AG08395 (cell line): ENCODE data around the gene ARFGAP1.

Experiments used
- DNase-seq: peaks from one replicate; pipeline ENCODE4 v3.0.0; 2012; ENCODE audit warnings: mixed read lengths, low spot score

The ARFGAP1 gene

DNA sequence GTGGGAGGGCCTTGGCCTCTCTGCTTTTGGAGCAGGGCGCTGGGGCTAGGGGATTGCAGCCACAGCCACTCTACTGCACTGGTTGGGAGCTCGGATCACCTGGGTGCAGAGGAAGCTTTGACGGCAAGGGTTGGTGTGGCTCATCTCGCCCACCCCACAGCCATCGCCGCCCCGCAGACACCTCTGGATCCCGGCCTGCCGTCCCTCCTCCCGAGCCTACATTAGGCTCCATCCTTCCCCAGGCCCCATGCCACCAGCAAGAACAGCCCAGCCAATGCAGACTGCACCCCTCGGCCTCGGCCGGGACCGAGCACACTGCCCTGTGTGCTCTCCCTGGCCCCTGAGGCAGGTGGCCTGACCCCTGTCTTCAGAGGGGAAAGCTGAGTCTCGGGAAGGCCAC, 12.1 kb upstream of the ARFGAP1 start:
- no peak for DNase-seq

DNA sequence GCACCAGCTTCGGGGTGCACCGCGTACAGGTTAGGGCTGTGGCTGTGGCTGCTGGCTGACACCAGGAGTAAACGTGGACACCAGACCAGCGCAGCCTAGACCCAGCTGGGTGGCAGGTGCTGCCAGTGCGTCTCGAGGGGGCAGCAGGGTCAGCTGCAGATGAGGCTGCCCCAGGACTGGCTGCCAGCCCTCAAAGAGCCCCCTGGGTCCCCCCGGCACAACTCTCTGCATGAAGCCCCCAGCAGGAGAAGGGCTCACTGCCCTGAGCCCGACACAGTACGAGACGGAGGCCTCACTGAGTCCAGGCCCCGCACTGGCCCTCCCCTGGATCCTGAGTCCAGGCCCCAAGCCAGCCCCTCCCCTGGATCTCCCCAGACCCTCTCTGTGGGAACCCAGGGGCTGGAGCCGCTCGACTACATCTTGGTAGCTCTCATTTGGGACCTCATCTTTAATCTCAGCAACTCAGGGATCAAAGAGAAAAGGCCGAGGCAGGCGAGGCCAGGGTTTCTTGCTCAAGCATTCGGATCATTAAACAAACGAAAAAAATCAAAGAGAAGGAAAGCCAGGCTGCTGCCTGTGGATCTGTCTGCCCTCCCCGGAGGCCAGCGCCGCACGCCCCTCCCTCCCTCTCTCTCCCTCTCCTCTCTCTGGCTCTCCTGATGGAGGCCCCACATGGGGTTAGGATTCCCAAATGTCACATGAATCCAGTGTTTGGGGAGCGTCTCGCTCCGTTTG, 11.4 kb upstream of the ARFGAP1 start:
- DNase-seq, result no peak

DNA sequence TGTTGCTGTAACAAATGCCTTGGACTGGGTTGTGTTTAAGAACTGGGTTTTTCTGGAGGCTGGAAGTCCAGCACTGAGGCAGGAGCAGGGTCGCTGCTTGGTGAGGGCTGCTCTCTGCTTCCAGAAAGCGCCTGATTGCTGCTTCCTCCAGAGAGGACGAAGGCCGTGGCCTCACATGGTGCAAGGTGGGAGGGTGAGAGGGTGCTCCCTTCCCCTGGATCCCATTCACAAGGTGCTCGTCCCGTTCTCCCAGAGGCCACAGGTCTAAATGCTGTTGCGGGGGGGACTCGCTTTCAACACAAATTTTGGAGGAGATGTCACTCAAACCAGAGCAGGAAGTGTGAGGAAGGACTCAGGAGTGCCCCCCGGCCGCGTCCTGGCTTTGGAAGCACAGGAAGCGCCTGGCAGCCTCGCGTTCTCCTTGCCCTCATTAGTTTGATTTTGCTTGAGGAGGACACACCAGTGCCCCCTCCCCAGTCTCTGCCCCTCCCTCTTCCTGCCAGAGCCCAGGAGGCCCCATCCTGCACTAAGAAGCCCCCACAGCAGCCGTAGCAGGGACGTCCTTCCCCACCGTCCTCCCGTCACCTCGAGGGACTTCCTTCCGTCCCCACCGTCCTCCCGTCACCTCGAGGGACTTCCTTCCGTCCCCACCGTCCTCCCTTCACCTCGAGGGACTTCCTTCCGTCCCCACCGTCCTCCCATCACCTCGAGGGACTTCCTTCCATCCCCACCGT, 10.7 kb upstream of the ARFGAP1 start:
- DNase-seq, result no peak

DNA sequence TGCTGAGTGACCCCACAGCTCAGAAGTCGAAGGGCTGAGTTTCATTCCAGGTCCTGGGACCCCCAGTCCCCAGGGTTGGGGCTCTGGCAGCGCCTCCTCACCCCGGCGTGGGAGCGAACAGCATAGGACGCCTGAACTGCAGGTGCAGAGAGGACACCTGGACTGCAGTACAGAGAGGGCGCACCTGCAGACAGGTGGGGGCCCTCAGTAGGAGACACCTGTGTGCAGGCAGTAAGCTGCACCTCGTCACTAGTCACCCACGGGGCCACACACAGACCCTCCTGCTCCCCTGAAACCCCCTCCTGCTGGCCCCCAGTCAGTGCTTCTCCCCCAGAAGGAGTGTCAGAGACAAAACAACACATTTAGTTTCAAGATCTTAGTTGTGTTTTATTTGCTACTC, 9.8 kb upstream of the ARFGAP1 start:
- DNase-seq, result no peak

DNA sequence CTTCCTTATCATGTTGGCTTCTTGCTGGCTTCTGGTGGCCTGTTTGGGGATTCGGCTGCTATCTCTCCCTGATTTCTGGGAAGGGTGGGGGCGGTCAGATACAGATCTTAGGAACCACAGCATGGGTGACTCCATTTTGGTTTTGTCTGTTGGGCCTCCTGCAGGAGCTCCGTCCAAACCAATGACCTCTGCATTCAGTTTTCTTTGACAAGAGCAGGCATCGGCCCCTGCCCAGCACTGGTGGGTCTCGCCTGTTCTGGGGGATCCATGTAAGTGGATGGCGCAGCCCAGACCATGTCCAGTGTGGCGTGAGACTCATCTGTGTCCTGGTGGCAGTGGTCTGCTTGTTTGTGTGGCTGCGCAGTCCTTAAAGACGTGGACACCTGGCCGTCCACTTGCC, 8.6 kb upstream of the ARFGAP1 start:
- DNase-seq, result no peak

DNA sequence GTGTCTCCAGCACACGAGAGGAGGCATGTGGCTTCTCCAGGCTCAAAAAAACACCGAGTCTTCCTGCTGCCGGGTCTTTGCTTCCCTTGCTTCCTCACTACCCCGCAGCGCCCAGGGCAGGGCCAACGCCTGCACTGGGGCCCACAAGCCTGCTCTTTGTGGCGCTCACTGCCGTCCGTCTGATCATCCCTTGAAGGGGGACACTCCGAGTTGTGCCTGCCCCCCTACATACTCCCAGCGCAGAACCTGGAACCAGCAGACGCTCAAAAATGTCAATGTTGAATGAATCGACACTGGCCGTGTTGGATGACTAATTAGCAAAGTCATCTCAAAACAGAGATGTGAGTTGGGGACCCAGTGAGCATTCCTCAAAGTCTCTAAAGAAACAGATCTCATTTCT, 8.1 kb upstream of the ARFGAP1 start:
- DNase-seq, result no peak

DNA sequence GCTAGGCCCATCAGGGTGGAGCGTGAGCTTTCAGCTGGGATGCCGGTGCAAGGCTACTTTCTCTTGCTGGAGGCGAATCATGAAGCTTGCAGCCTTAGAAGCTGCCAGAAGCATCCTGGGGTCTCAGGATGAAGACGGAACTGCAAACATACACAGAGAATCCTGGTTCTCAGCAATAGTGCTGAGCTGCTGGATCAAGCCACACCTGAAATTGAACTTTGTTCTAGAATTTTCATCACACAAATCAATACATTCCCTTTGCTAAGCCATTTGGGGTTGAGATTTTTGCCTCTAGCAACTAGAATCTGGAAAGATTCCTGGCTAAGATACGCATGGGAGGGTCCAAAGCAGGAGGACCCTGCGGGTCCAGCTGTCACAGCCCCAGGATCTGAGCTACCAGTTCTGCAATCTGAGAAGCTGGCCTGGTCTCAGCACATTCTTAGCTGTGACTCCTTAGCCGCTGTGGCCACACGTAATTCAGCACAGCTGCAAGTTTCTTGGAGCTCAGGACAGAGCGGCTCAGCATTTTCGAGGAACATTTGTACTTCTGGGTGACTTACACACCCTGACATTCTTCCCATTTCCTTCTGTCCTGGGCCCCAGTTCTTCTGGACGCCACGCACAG, 6.6 kb upstream of the ARFGAP1 start:
- DNase-seq, result peak; percentile 88

DNA sequence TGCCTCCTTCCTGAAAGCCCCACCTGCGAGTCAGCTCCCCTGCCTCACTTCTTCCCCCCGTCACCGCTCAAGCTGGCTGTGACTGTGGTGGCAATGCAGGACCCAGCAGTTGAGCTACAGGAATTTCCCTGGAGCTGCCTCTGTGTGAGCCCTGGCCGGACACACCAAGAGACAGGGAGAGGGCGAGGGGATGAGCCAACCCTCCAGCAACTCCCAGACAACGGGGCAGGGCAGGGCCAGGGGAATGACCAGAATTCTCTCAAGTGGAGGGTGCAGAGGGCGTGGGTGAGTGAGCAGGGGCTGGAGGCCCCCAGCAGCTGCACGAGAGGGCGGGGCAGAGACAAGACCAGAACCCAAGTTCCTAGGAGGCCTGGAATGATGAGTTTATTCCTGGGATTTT, 4.9 kb upstream of the ARFGAP1 start:
- DNase-seq, result no peak

DNA sequence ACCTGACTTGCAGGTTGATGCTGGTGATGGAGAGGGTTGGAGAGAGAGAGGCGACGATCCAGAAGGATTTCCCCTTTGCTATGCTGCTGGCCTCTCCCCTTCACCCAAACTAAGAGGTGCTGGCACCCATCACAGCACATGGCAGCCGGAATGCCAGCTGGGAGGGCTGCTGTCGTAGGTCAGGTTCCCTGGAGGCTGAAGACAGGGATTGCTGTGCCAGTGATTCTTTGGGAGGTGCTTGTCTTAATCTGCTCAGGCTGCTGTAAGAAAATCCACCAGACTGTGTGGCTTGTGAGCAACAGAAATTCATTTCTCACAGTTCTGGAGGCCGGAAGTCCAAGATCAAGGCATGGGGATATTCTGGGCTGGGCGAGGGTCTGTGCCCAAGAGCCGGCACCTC, 4.4 kb upstream of the ARFGAP1 start:
- no peak for DNase-seq

DNA sequence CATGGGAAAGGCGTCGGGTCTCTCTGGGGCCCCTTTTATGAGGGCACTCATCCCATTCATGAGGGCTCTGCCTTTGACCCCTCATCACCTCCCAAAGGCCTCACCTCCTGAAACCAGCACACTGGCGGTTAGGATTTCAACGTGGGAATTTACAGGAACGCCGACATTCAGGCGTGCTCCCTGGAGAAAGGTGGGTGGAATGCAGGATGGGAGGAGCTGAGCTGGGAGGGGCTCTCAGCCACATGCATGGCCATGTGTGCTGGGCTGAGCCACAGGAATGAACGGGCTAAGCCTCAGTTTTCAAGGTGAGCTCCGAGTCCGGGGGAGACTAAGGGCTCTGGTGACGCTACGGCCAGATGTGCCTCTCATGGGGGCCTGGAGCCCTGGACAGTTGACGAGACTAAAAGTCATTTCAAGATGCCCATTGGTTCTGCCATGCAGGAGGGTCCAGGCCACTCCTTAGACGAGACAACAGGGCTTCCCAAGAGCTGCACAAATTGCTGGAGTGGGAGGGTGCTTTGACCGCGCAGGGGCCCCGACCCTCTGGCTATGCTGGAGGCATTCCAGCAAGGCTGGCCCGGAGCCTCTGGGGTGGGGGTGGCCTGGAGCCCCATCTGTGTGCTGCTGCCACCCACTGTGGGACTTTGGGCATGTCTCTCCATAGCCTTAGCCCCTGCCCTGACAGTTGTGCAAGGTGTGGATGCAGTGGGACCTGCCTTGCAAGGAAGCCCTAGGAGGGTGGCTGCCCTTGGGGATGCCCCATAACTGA, 3.8 kb upstream of the ARFGAP1 start:
- no peak for DNase-seq

DNA sequence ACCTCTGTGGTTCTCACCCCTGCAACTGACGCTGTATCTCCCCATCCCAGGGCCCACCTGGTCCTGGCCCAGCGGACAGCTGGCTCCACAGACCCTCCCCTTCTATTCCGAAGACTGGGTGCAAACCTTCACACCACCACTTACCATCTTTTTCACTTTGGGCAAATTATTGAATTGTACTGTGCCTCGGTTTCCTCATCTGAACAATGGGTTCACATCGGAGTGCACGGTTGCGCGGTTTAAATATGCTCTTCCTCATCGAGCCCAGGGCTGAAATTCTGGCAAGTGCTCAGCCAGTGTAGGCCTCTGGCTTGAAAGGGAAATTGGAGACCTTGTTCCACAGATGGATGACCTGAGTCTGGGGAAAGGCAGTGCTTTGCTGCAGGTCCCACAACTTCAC, 2.9 kb upstream of the ARFGAP1 start:
- no peak for DNase-seq

DNA sequence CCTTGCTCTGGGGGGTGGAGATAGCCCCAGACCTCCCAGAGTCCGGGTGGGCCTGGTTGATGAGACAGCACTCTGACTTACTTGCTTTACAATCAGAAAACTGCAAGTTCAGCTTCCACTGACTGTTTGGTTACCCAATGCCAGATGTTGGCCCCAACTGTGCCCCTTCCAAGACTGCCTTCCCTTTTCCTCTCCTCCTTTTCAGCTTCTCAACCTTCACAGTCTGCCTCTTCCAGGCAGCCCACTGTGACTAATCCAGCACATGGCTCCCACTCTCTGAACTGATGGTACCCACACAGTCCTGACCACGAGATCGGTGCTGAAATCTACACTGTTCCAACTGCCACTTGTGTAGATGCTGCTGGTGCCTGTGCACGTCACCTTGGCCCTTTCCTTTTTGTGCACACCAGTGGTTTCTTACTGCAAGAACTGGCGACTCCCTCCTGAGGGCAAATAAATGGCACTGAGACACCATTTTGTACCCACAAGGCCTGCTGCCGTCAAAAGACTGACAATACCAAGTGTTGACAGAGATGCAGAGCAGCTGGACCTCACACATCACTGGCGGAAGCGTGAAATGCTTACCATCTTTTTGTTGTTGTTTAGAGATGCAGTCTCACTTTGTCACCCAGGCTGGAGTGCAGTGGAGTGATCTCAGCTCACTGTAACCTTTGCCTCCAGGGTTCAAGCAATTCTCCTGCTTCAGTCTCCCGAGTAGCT, 1.8 kb upstream of the ARFGAP1 start:
- no peak for DNase-seq

DNA sequence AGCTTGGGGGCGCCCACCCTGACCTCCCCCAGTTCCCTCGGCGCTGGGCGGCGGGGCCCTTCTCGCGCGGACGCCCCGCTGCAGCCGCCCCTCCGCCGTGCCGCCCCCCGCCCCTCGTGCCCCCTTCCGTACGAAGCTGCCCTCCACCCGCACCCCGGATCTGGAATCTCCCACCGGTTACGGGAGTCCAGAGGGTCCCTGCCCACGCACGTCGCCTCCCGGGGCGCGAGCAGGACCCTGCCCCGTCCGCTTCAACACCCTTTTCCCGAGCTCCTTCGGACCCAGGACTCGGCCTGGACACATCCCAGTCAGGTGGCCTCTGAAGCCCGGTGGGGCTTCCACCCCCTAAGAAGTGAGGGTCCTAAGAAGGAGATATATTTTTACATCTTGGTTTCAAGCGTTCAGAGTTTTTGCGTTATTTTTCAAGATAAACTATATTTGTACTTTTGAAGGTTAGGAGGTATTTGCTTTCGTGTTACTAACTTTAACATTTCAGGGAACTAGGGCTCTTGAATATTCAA, 506 bp downstream of the ARFGAP1 start:
- DNase-seq, result no peak

DNA sequence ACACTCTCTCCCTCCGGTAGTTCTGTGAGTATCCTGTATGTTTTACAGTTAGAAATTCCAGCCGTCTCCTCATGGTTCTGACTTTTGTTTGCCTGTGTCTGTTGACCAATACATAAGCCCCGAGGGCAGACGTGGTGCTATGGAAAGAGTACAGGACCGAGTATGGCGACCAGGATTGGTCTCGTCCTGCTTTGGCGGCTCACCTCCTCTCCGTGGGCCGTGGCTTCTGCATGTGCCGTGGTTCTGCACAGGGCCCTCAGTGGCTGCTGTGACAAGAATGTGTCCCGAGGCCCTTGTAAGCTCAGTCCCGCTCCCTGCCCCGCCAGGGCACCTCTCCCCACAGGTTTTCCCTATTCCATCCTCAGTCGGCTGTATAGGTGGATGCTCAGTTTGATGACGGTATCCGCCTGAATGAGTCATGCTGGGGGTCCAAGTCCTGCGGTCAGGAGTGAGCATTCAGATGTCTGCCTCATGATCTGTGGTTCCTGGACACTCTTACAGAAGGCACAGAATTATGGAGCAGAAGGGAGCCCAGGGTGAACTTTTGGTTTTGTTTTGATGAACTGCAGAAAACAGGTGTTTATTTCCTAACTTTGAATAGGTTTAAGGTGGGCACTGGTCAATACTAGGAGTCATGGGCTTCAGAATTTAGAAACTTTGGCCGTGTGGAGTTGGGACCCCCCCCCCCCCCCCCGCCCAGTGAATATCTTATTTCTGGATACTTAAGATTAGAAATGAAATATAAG, 1.2 kb downstream of the ARFGAP1 start:
- peak; percentile 79 for DNase-seq

DNA sequence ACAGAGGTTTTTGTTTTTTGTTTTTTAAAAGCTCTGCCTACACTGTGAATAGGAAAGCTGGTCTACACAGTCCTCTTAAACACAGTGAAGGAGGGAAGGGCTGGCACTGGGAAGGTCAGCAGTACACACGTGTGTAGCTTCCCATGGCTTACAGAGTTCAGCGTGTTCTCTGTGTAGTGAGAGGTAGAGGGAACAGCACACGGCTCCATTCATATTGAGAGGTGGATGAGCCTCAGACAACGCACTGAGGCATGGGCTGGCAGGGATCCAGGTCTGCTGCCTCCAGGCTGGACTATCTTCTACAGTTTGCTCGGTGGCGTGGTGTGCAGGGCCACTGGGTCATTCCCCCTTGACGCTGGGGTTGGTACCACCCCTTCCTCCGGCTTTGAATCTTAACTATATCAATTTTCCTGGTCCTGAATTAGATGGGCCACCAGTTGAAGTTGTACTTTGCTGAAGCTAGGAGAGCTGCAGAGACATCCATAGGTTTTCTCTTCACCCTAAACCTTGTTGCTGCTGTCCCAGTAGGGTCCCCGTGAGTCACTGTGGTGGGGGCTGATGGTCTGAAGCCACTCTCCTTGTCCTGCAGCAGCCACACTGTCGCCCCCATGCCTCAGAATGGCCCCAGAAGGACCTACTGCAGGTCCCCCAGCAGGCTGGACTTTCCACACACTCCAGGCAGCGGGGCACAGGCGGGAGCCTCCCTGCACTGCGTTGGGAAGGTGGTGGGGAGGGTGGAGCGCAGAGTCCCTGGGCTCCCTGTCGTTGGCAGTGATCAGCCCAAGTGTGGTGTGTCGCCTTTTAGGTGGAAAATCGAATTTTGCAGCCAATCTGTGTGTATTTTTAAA, 2.0 kb downstream of the ARFGAP1 start:
- no peak for DNase-seq

DNA sequence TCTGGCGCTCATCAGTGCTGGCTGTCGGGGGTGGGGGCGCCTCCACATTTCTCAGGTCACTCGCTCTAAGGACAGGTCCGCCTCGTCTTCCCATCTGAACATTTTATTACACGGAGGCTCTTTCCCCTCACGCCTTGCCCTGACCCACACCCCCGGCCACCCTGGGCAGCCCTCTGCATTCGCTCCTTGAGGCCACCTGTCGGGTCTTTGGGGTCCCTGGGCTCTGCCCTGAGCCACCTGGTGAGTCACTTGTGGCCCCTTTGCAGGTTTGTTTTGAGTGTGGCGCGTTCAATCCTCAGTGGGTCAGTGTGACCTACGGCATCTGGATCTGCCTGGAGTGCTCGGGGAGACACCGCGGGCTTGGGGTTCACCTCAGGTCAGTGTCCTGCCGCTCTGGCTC, 3.2 kb downstream of the ARFGAP1 start:
- no peak for DNase-seq

DNA sequence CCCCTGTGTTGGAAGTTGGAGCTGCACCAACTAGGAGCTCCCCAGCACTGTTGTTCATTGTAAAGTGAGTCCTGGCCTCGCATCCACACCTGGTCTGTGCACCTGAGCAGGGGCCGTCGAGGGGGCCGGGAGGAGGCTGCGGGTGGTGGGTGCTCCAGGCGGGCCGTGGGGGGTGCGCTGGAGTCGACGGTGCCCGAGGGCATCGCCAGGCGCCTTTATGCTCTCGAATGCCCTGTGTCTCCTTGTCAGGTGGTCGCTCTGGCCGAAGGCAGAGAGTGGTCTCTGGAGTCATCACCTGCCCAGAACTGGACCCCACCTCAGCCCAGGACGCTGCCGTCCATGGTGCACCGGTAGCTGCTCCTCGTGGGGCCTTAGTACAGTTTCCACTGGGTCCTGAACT, 4.3 kb downstream of the ARFGAP1 start:
- no peak for DNase-seq

DNA sequence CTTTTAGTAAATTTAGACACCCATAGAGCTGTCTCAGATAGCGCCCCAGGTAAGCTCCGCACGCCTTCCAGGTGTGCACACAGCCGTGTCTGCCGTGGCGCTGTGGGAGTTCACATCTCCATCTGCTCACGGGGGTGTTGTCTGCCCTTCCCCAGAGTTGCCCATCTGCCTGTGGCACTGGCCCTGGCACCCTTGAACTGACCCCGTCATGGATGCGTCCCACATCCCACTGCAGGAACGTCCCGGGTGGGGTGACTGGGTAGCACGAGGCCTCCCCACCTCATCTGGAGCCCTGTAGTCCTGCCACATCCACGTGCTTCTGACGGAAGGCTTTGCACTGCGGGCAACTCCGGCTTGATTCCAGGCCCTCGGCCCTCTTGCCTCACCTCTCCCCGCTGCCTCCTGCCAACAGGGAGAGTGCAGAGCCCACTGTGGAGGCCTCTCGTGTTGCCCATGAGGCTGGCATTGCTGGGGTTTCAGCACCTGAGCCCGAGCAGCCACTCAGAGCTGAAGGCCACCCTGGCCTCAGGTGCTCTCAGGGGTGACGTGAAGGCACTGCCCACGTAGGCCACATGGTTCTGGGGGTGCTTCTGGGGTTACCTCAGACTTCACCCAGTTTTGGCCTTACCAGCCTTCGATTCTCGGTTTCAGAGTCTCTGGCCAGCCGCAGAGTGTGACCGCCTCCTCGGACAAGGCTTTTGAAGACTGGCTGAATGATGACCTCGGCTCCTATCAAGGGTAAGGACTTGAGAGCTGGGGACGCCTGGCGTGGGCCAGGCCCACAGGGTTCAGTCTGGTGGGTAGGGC, 5.1 kb downstream of the ARFGAP1 start:
- no peak for DNase-seq

DNA sequence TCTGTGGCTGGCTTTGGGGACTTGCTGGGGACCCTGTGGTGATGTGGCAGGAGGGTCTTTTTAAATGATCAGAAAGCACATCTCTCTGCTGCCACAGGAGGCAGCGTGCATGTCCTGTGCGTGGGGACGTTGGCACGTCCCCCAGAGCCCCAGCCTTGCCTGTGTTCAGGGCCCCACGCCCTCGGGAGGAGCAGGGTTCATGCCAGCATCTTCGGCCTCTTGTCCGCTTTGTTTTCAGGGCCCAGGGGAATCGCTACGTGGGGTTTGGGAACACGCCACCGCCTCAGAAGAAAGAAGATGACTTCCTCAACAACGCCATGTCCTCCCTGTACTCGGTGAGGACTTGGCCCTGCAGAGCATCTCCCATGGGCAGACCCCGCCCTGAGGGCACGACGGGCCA, 6.0 kb downstream of the ARFGAP1 start:
- DNase-seq, result no peak
